Retinal pigment epithelial cell (primary cell): ENCODE measurements around the gene TMSB4X.
"Not testable (repeated sequence)": the region's sequence is repeated elsewhere in the genome, so short reads cannot be mapped to it uniquely, and the experiment has no call there.

Experiments
- DNase-seq: peaks from one replicate; pipeline ENCODE4 v3.0.0-alpha.2; 2010; ENCODE audit warnings: low read depth
- H3K4me3 ChIP-seq: 2 replicates; pipeline ENCODE4 v1.5.1; 2011; ENCODE audit warnings: mild to moderate bottlenecking, low read length, control low read depth, moderate library complexity
- TF ChIP-seq, protein P1 (sequence below): conservative IDR thresholded peaks from 2 replicates; pipeline ENCODE4 v1.5.1; 2011; ENCODE audit warnings: low read depth, low read length, control low read depth, inconsistent platforms

TMSB4X gene

DNA sequence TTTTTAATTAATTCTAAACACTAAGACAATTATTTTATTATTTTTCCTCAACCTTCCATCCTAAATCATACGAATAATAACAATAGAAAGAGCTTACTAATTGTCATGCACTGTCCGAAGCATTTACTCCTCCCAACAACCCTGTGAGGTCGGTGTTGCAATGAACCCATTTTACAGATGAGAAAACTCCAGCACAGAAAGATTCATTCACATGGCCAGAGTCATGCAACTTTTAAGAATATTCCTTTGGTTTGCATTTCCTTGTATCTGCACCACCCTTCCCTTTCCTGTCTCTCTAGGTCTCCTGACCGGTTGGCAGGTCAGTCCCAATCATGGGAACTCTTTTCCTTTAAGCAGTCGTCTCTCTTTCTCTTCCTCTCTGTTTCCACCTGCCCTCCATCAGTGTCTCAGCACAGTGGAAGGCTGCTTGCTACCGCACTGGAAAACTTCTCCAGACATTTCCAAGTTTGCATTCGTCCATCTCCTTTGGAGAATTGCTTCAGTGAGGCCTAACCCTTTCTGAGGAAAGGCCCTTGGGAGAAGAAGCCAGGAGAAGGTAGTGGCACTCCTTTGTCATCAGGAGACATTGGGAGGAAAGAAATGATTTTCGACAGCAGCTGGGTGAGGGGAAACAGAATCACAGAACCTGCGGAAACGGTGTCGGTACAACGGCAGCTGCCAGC, 1.9 kb upstream of the TMSB4X start:
- no peak overlapping the region for H3K4me3 ChIP-seq
- TF ChIP-seq, protein P1, sequence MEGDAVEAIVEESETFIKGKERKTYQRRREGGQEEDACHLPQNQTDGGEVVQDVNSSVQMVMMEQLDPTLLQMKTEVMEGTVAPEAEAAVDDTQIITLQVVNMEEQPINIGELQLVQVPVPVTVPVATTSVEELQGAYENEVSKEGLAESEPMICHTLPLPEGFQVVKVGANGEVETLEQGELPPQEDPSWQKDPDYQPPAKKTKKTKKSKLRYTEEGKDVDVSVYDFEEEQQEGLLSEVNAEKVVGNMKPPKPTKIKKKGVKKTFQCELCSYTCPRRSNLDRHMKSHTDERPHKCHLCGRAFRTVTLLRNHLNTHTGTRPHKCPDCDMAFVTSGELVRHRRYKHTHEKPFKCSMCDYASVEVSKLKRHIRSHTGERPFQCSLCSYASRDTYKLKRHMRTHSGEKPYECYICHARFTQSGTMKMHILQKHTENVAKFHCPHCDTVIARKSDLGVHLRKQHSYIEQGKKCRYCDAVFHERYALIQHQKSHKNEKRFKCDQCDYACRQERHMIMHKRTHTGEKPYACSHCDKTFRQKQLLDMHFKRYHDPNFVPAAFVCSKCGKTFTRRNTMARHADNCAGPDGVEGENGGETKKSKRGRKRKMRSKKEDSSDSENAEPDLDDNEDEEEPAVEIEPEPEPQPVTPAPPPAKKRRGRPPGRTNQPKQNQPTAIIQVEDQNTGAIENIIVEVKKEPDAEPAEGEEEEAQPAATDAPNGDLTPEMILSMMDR: no peak
- DNase-seq: no peak

DNA sequence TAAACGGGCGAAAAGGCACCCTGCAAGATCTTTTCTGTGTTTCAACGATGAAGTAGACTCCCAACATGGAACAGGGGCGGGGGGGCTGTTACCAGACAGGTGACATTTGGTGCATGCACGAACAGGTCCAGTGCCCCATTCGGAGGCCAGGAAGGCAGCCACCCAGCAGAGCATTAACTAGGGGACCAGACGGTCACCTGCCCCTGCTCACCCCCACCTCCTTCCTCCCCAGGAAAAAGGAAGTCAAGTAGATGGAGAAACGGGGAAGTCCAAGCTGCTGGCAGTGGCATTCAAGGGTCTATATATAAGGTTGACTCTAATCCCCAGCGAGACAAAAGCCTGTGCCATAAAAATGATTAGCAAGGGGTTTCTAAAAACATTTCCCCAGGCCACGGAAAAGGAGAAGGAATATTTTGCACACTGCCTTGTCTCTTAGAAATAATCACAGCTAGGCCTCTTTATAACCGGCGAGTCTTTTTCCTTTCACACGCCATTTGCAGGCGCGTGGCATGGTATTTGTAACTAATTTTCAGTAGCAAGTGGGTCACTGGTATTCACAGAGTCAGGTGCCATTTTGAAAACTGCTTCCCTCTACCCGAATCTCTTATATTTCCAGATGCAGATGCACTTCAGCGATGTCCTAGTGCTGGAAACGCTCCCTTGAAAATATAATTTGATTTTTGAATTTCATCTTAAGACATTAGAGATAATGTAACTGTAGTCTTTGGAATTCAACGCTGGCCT, 1.2 kb upstream of the TMSB4X start:
- H3K4me3 ChIP-seq: no peak overlapping the region
- TF ChIP-seq, protein P1: no peak
- no peak for DNase-seq

GRCh38 chrX:12974305-12974795, 560 bp upstream of the TMSB4X start:
- DNase-seq: no peak
- H3K4me3 ChIP-seq: peak overlapping the region; percentile 95

DNA sequence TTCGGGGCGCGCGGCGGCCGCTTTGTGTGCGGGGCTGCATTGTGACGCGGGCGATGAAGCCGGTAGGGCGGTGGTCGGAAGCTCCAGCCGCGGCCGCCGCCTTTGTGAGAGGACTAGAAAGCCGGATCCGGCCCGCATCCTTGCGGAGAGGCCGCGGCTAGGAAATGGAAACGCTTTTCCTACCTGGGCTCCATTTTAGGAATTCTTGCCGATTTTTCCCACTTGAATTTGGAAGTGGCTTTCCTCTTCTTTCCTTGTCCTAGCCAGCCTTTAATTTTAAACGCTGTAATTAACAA, 708 bp downstream of the TMSB4X start:
- DNase-seq: no peak

More at GRCh38 chrX:12974305-12974795, 560 bp upstream of the TMSB4X start:
- TF ChIP-seq, protein P1: no peak

DNA sequence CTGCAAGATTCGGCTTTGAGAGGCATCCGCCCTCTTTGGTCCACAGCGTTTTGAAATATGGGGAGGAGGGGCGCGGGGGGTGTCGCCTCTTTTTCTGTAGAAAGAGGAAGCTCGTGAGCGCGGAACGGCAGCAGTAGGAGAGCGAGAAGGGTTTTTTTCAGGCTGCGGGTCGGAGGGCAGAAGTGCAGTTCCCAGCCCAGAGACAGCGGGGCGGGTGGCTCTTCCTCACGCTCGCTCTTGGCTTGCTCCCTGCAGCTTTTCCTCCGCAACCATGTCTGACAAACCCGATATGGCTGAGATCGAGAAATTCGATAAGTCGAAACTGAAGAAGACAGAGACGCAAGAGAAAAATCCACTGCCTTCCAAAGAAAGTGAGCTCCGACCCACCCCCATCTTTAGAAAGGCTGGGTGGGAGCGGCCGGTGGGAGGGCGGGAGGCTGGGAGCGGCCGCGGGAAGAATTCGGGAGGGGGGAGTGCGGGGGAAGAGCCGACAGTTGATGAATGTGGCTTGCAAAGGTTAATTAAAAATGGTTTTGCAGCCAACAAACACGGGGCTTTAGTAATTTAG, 1.2 kb downstream of the TMSB4X start:
- TF ChIP-seq, protein P1: no peak
- peak overlapping the region; percentile 95 for H3K4me3 ChIP-seq
- no peak for DNase-seq

More for the DNA sequence above, 708 bp downstream of the TMSB4X start:
- H3K4me3 ChIP-seq: peak overlapping the region; percentile 95
- TF ChIP-seq, protein P1: no peak

DNA sequence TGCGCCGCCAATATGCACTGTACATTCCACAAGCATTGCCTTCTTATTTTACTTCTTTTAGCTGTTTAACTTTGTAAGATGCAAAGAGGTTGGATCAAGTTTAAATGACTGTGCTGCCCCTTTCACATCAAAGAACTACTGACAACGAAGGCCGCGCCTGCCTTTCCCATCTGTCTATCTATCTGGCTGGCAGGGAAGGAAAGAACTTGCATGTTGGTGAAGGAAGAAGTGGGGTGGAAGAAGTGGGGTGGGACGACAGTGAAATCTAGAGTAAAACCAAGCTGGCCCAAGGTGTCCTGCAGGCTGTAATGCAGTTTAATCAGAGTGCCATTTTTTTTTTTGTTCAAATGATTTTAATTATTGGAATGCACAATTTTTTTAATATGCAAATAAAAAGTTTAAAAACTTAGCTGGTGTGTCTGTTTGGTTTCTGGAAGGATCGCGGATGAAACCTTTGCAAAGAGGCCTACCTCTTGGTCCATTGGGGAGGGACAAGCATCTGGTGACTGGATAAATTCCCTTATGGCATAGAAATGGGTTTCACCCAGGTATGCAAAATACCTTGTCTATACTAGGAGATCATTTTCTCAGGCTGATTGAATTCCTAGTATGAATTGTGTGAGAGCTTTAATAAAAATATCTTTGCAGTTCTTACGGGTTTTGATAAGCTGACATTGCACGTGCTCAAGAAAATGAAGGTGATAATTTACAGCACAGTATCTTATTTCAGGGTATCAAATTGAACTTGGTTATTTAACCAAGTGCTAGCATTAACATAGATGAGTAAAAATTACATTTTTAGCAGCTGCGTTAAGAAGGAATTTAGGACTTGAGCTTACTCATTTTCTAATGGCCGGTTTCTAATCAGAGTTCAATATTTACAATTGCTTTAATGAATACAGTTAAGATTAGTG, 2.2 kb downstream of the TMSB4X start:
- H3K4me3 ChIP-seq: peak overlapping the region; percentile 95
- not testable (repeated sequence) for DNase-seq

- DNase-seq: no peak
- peak overlapping the region; percentile 95 for H3K4me3 ChIP-seq
- TF ChIP-seq, protein P1: no peak
Measured at GRCh38 chrX:12977761-12978204, 2.9 kb downstream of the TMSB4X start.
